Ectodermal cell (in vitro differentiated cells): Measurements from ENCODE around the gene PROC.

ENCODE experiments used
- H3K27ac ChIP-seq: 2 replicates; pipeline ENCODE4 v1.7.0; 2013; ENCODE audit warnings: mild to moderate bottlenecking, low read depth, low read length; ENCODE audit not compliant: insufficient read depth, poor library complexity, severe bottlenecking
- H3K27me3 ChIP-seq: 2 replicates; pipeline ENCODE4 v1.7.0; 2013; ENCODE audit warnings: mild to moderate bottlenecking, low read length; ENCODE audit not compliant: insufficient read depth, control insufficient read depth, poor library complexity, severe bottlenecking
- H3K36me3 ChIP-seq: one replicate; pipeline ENCODE4 v1.7.0; 2013; ENCODE audit warnings: low read length; ENCODE audit not compliant: control insufficient read depth, insufficient read depth
- H3K4me1 ChIP-seq: one replicate; pipeline ENCODE4 v1.7.0; 2013; ENCODE audit warnings: low read length; ENCODE audit not compliant: control insufficient read depth, insufficient read depth
- H3K4me3 ChIP-seq: 2 replicates; pipeline ENCODE4 v1.7.0; 2013; ENCODE audit warnings: low read depth, low read length, control low read depth; ENCODE audit not compliant: insufficient read depth
- H3K9me3 ChIP-seq: 2 replicates; pipeline ENCODE4 v1.7.0; 2013; ENCODE audit warnings: mild to moderate bottlenecking, low read length, moderate library complexity; ENCODE audit not compliant: control insufficient read depth
- WGBS, 2 experiments: methylation state at CpG; one replicate each; pipeline ENCODE4 v1.1.7; 2013; ENCODE audit warnings: missing lambda C conversion rate in 2 of 2; 5-methylcytosine and 5-hydroxymethylcytosine counted together

PROC gene

DNA sequence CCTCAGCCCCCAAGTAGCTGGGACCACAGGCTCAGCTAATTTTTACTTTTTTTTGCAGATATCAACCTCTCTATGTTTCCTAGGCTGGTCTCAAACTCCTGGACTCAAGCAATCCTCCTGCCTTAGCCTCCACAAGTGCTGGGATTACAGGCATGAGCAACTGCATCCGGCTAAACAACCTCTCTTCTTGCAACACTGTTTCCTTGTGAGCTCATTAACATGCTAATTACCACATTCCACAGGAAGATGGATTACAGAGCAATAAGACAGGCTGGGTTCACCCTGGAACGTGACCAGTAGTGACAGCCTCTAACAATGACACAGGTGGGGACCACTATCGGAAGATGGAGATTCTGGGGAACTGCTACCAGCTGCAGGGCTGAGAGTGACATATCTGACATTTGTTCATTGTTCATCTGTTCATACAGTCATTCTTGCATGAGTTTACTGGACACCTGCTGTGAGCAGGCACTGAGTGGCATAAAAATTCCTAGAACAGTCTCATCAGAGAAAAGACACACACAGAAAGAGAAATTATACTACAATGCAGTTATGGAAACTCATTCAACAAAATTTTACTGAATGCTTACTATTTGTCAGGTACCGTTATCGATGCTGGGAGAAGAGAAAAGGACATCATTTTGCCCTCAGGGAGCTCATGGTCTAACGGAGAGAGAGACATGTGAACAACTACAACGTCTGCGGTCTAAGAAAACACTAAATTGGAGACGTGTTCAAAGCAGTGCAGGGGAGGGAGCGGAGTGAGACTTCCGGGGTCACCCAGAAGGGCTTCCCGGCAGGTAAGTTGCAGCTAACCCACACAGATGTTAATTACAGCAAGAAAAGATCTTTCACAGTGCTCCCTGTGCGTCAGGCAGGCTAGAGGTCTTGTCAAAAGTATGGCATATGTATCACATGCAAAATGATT lies 37.6 kb downstream of the PROC start:
- H3K36me3 ChIP-seq = no peaks in the 10 kb centered on the region
- no peaks in the 10 kb centered on the region for H3K27me3 ChIP-seq
- H3K9me3 ChIP-seq = no peaks in the 10 kb centered on the region
- peaks cover 24% of the 10 kb centered on the region for H3K4me1 ChIP-seq
- H3K27ac ChIP-seq = peak overlapping the region; percentile 1
- WGBS, 2 experiments = 34 to 38% methylated on average over 13 of the region's 13 CpGs
- H3K4me3 ChIP-seq = no peak overlapping the region

DNA sequence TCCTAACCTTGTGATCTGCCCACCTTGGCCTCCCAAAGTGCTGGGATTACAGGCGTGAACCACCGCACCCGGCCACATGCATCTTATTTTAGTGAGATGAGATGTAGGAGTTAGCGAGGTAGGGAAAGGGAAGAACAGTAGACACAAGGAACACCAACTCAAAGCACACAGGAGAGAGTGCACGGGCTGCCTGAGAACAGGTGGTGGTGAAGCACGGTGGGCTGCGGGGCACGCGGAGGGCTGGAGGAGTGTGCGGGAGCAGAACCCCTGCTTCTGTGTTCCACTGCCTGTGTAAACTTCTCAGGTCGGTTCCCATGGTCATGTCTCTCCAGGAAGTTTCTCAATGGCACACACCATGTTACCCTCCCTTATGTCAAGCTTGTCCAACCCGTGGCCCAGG lies 38.7 kb downstream of the PROC start:
- no peaks in the 10 kb centered on the region for H3K36me3 ChIP-seq
- no peaks in the 10 kb centered on the region for H3K27me3 ChIP-seq
- no peaks in the 10 kb centered on the region for H3K9me3 ChIP-seq
- H3K27ac ChIP-seq = no peak overlapping the region
- 89 to 92% methylated on average over 12 of the region's 12 CpGs for WGBS, 2 experiments
- peaks cover 20% of the 10 kb centered on the region for H3K4me1 ChIP-seq
- H3K4me3 ChIP-seq = no peak overlapping the region

- Histone ChIP-seq H3K27me3 (no peaks in the 10 kb centered on the region), H3K4me3 (no peak overlapping the region), H3K27ac (no peak overlapping the region), H3K4me1 (peaks cover 7% of the 10 kb centered on the region), H3K9me3 (no peaks in the 10 kb centered on the region), H3K36me3 (no peaks in the 10 kb centered on the region)
- 88 to 94% methylated on average over 3 of the region's 3 CpGs for WGBS, 2 experiments
These were observed 44.2 kb downstream of the PROC start for GRCh38 chr2:127462461-127462860.

DNA sequence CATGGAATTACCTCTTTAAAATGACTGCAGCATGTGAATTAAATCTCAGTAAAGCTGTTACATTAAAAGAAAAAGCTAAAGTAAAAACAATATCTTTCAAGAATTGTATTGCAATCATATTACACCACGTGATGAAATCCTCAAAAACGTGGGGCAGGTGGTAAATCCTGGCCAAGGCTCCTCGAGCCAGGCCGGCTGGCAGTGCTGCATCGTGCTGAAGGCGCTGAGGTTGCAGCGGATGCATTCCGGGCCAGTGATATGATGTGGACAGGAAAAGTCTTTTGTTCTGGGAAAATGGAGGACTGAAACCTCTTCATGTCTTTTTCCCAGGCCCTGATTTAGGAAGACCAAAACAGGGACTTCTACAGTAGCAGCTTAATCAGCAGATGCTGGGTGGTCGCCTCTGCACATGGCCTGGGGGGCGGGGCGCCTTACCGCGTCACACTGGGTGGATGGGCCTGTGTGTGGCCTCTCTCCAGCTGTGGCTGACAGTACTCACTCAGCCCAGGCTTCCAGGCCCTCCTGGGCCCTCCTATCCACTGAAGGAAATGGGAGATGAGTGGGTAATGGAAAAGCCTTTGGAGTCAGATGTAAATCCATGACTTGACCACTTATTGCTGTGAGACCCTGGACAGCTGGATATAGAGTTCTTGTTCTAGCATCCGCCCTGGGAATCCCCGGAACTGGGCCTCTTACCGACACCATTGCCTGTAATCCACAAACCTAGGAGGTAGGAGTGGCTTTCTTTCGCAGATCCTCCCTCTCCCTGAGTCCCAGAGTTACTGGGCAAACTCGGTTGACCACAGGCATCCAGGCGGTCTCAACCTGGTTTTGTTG lies 45.1 kb downstream of the PROC start:
- no peak overlapping the region for H3K27ac ChIP-seq
- WGBS, 2 experiments = 50 to 58% methylated on average over 17 to 19 of the region's 19 CpGs

DNA sequence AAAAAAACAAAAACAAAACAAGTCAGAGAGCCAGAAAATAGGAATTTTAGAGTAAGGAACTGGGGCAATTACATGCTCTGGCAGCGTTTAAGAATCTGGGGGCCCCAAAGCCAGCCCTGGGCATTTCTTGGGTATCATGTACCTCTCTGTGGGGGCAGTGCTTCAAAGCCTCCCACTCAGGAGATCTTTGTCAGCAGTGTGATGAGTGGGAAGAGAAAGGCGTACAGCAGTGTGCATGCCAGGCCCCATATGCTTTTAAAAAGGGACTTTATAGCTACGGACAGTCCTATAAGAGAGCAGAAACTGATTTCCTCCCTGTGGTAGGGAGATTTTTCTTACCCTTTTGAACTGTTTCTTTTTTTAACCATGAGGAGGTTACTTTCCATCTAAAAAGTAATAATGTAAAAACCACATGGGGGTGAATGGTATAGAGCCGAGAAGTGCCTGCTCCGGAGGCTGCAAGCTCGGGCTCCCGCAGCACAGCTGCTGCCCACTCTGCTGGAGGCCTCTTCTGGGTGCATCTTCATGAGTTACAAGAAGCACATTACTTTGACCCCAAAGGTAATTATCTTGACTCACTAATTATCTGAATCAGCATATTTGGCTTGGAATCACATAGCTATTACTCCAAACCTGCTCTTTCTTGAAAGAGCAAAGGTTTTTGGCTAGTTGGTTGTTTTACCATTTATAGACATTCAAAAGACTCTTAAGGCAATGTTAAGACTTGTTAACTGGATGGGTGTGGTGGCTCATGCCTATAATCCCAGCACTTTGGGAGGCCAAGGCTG lies 46.4 kb downstream of the PROC start:
- 85 to 86% methylated on average over 7 of the region's 7 CpGs for WGBS, 2 experiments
- H3K27ac ChIP-seq = no peak overlapping the region
- no peaks in the 10 kb centered on the region for H3K9me3 ChIP-seq
- peaks cover 7% of the 10 kb centered on the region for H3K4me1 ChIP-seq
- H3K27me3 ChIP-seq = no peaks in the 10 kb centered on the region
- no peak overlapping the region for H3K4me3 ChIP-seq
- no peaks in the 10 kb centered on the region for H3K36me3 ChIP-seq

More for the DNA sequence above, 45.1 kb downstream of the PROC start:
- no peak overlapping the region for H3K4me3 ChIP-seq
- H3K36me3 ChIP-seq = no peaks in the 10 kb centered on the region
- no peaks in the 10 kb centered on the region for H3K9me3 ChIP-seq
- peaks cover 7% of the 10 kb centered on the region for H3K4me1 ChIP-seq
- no peaks in the 10 kb centered on the region for H3K27me3 ChIP-seq

DNA sequence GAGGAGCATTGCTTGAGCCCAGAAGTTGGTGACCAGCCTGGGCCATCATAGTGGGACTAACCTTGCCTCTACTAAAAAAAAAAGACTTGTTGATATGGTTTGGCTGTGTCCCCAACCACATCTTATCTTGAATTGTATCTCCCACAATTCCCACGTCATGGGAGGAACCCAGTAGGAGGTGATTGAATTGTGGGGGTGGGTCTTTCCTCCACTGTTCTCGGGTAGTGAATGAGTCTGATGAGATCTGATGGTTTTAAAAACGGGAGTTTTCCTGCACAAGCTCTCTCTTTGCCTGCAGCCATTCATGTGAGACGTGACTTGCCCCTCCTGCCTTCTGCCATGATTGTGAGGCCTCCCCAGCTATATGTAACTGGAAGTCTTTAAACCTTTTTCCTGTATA lies 47.0 kb downstream of the PROC start:
- H3K27me3 ChIP-seq = no peaks in the 10 kb centered on the region
- peaks cover 7% of the 10 kb centered on the region for H3K4me1 ChIP-seq
- H3K4me3 ChIP-seq = no peak overlapping the region
- 70 to 76% methylated on average over 4 of the region's 4 CpGs for WGBS, 2 experiments
- H3K36me3 ChIP-seq = no peaks in the 10 kb centered on the region
- no peaks in the 10 kb centered on the region for H3K9me3 ChIP-seq
- H3K27ac ChIP-seq = no peak overlapping the region

DNA sequence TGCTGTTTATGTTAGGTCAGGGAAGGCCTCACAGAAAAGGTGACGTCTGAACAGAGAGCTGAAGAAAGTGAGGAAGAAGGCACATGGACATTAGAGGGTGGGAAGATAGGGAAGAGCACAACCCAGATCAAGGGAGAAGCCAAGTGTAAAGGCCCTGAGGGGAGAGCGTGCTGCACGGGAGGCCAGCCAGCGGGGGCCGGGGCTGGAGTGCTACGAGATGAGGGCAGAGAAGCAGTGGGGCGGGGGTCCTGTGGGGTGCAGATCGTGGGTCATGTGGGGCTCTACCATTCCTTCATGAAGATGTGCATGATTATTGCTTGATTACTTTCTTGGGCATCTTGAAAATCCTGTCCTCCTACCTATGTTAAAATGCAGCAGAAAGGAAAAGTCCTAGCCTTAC lies 50.8 kb downstream of the PROC start:
- Histone ChIP-seq H3K4me1 (peaks cover 7% of the 10 kb centered on the region), H3K4me3 (no peak overlapping the region), H3K36me3 (no peaks in the 10 kb centered on the region), H3K27ac (no peak overlapping the region), H3K9me3 (no peaks in the 10 kb centered on the region), H3K27me3 (no peaks in the 10 kb centered on the region)
- WGBS, 2 experiments = 88 to 89% methylated on average over 8 of the region's 8 CpGs

GRCh38 chr2:127469974-127470373 lies 51.7 kb downstream of the PROC start:
- Histone ChIP-seq H3K4me3 (no peak overlapping the region), H3K9me3 (no peaks in the 10 kb centered on the region), H3K4me1 (no peaks in the 10 kb centered on the region), H3K36me3 (no peaks in the 10 kb centered on the region), H3K27ac (no peak overlapping the region), H3K27me3 (no peaks in the 10 kb centered on the region)
- WGBS, 2 experiments = 92 to 97% methylated on average over 2 of the region's 2 CpGs

- Histone ChIP-seq H3K27me3 (no peaks in the 10 kb centered on the region), H3K36me3 (no peaks in the 10 kb centered on the region), H3K27ac (no peak overlapping the region), H3K9me3 (no peaks in the 10 kb centered on the region), H3K4me1 (no peaks in the 10 kb centered on the region), H3K4me3 (no peak overlapping the region)
- WGBS, 2 experiments = 93 to 94% methylated on average over 4 of the region's 4 CpGs
These were observed 53.2 kb downstream of the PROC start for GRCh38 chr2:127471286-127471988.
